Measurements from ENCODE around the gene MREG.

GRCh38 chr2:215896921-215897320, 116.4 kb downstream of the MREG start:
- no peak for TF ChIP-seq CTCF (IDR thresholded peaks at IDR 0.05)
- no peak for TF ChIP-seq POLR2A (IDR thresholded peaks at IDR 0.05)
- no peak for TF ChIP-seq POLR2AphosphoS5 (IDR thresholded peaks at IDR 0.05; ENCODE audit: insufficient read depth in 1 of 2, low read depth in 1 of 2)
